ENCODE results near the gene MCF2L.

DNA sequence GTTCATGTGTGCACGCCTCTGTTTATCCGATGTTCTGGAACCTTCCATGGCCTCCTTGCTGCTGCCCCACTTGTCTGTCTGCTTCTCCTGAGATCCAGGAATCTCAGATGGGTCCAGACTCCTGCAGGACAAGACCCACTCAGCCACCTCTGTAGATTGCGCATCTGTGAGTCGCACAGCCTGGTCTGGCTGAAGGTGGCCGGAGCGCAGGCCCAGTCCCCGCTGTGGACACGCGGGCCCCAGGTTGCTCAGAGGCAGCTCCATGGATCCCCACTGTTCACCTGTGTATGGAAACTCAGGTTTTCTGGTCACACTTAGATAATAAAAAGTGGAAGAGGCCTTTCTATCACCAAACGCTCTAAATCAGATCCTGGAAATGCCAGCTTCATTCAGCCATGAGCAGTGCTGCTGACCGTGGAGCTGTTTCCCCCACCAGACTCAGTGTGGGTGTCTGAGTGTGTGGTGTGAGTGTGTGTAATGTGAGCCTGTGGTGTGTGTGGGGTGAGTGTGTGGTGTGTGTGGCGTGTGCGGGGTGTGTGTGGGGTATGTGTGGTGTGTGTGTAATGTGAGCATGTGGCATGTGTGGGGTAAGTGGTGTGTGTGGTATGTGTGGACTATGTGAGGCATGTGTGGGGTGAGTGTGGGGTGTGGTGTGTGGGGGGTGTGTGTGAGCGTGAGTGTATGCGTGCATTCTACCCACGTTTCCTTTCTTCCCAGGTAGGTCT lies 59.5 kb downstream of the MCF2L start:
- TF ChIP-seq CTCF (conservative IDR thresholded peaks at IDR 0.05; ENCODE audit: low read depth, low read length) (no peak), EZH2 (IDR thresholded peaks at IDR 0.05; ENCODE audit: borderline replicate concordance, low read depth, low read length, poor library complexity, severe bottlenecking) (no peak)
